ENCODE data around the gene DUSP3.

DNA sequence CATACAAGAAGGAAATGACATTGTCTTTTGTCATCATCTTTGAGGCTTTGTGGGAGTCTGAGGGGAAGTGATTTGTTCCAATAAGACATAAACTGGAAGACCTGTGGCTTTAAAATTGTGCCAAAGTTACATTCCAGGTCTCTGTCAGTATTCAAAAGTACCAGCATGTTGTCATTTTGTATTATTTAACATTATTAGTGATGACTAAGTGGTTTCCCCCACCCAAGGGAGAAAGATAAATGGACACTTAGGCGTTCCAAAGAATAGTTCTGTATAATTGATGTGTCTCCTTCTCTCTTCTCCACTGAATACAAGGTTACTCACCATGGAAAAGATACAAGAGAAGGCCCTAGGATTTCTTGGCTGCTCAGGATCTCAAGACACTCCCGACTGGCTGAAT, 5.3 kb upstream of the DUSP3 start:
- TF ChIP-seq, protein P1, sequence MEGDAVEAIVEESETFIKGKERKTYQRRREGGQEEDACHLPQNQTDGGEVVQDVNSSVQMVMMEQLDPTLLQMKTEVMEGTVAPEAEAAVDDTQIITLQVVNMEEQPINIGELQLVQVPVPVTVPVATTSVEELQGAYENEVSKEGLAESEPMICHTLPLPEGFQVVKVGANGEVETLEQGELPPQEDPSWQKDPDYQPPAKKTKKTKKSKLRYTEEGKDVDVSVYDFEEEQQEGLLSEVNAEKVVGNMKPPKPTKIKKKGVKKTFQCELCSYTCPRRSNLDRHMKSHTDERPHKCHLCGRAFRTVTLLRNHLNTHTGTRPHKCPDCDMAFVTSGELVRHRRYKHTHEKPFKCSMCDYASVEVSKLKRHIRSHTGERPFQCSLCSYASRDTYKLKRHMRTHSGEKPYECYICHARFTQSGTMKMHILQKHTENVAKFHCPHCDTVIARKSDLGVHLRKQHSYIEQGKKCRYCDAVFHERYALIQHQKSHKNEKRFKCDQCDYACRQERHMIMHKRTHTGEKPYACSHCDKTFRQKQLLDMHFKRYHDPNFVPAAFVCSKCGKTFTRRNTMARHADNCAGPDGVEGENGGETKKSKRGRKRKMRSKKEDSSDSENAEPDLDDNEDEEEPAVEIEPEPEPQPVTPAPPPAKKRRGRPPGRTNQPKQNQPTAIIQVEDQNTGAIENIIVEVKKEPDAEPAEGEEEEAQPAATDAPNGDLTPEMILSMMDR (IDR thresholded peaks at IDR 0.05), result no peak
- TF ChIP-seq EP300 (IDR thresholded peaks at IDR 0.05), result no peak
- TF ChIP-seq POLR2A (IDR thresholded peaks at IDR 0.05), result no peak

Measured in ovary (tissue), 3 donors.